CD4-positive, alpha-beta T cell treated with Interleukin-15 for 1 hour (primary cell): ENCODE data around the gene MFSD12.

Experiments
- DNase-seq: peaks from one replicate; pipeline ENCODE4 v3.0.0-alpha.2; 2020

The MFSD12 gene

DNA sequence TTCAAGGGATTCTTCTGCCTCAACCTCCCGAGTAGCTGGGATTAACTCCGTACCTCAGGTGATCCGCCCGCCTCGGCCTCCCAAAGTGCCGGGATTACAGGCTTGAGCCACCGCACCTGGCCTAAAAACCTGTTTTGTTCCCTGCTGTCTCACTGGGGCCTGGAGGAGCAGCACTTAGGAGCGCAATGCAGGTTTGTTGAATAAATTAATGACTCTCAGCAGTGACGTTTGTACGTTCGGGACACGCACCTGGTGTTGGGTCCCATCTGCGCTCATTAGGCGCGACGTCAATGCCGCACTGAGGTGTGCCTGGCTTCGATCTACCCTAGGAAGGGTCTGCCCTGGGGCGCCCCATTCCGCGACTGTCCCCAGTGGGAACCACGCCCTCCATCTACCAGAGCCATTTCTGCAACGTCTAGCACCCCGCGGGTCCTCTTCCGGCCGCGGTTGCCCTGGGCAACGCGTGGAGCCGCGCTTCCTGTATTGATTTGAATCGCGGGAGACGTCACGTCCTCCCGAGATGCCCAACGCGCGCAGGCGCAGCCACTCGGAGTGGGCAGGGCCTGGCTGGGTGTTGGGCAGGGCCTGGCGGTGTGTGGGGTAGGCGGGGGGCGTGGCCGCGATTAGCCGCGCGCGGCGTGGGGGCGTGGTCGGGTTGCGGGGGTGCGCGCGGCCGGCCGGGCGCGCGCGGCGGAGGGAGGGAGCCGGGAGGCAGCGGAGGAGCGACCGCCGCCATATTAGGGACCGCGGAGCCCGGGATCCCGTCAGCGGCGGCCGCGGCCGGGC, 51.6 kb downstream of the MFSD12 start, which contains the start of gene FZR1:
Gene FZR1 (plus strand): TSS at position 714 of the 786 bp plus-strand sequence. CDS start 16,679 bp downstream, outside the sequence.
- peak; percentile 100 for DNase-seq

DNA sequence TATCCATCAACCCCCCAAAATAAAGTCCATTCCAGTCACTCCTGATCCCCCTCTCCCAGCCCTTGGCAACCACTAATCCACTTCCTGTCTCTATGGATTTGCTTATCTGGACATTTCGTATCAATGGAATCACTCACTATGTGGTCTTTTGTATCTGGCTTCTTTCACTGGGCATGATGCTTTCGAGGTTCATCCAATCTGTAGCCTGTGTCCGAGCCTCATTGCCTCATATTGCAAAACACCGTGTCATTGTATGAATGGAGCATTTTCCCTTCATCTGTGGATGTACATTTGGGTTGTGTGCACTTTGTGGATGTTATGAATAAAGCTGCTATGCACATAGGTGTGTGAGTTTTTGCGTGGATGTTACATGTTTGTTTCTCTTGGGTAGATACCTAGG, 52.7 kb downstream of the MFSD12 start:
- DNase-seq, result no peak

DNA sequence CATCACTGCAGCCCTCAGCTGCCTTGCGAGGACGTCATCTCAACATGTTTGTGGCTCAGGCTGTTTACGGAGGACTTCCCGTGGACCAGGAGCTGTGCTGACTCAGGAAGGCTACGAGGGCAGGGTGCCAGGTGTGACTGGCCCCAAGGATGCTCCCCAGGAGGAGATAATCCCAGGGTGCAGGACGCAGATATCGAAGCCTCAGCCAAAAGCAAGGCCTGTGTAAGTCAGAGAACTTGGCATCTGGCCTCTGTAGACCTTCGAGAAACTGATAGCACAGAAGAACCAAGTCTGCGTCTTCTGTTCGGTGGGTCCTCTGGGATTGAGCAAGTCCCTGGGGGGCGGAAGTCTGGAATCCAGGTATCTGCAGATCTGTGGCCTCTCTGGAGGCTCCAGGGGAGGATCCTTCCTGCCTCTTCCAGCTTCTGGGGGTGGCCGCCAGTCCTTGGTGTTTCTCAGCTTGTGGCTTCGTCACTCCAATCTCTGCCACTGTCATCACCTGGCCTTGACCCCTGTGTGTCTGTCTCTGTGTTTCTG, 54.3 kb downstream of the MFSD12 start:
- no peak for DNase-seq

DNA sequence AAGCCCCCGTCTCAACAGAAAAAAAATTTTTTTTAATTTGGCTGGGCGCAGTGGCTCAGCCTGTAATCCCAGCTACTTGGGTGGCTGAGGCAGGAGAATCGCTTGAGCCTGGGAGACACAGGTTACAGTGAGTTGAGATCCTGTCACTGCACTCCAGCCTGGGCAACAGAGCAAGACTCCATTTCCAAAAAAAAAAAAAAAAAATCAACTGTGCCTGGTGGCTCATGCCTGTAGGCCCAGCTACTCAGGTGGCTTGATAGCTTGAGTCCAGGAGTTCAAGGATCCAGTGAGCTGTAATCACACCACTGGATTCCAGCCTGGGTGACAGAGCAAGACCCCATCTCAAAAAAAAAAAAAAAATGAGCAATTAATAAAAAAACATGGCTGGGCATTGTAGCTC, 55.6 kb downstream of the MFSD12 start:
- DNase-seq, result no peak

DNA sequence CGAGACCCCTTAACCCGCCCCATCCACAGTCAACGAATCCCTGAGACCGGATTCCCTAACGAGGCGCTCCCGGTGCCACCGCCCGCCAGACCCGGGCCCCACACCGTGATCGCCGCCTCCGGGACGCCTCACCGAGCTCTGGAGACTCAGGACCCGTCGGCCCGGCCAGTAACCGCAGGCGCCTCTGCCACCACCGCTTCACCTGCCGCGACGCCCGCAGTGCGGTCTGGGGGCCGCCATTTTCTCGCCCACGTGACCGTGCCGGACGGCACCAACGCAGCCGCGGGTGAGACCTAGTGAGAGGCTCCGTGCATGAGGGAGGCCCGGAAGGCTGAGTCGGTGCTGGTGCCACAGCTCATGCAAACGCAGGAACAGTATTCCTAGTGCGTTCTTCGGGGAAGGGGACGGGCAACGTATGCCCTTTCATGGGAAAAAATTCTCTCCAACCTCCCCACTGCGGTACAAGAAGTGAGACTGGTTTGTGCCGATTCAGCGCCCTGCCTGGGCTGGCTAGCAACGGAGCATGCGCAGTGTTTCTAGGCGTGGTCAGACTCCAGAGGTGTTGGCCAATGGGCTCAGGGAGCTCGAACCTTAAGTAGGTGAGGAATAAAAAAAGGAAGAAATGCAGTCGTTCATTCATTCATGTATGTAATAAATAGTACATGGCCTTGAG, 56.8 kb downstream of the MFSD12 start, which contains the start of gene DOHH:
Gene DOHH (minus strand): TSS at position 246 of the 673 bp plus-strand sequence. CDS start 3,860 bp downstream, outside the sequence.
- DNase-seq, result peak; percentile 96

DNA sequence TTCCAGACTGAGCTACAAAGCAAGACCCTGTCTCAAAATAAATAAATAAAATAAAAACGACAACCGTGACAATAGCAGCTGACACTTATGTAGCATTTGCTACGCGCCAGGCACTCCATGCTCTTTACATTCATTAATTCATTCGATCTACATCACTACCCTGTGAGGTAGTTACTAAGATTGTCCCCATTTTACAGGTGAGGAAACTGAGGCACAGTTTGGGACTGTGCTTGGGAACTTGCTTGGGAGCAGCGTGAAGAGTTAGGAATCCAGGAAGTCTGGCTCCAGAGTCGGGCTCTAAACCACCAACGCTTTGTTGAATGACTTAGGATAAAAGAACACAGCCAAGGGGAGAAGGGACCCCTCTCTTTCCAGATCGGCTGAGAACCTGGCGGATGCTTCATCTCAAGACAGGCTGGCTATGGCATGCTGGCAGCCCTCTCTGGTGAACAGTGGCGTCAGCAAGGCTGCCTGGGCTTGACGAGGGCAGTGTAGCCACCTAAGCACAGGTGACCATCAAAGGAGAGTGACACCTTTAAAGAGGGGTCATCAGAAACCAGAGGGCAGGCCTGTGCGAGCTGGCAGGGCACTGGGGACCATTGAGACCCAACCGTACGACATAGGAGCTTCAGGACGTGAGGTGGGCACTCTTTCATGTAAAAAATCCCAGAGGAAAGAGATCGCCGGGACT, 57.5 kb downstream of the MFSD12 start:
- DNase-seq, result no peak

DNA sequence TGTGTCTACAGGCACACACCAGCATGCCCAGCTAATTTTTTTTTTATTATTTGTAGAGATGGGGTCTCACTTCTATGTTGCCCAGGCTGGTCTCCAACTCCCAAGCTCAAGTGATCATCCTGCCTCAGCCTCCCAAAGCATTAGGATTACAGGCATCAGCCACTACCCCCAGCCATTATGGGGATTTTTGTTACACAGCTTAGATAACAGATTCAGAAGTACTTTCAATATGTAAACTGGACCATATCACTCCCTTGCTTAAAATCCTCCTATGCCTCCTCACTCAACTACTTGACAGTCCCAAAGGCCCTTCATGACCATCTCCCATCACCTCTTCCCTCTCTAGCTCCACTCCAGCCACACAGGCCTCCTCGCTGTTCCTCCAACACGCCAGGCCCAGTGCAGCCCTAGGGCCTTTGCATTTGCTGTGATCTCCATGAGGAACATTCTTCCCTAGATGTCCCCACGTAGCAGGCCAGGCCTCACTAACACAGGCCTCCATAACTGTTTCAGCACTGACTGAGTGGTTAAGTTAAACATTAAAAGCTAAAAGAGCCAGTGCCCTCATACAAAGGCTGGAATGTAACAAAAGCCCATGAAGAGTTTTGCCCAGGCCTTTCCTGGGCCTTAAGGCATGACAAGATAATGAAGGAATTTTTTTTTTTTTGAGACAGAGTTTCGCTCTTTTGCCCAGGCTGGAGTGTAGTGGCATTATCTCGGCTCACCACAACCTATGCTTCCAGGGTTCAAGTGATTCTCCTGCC, 59.4 kb downstream of the MFSD12 start:
- no peak for DNase-seq

DNA sequence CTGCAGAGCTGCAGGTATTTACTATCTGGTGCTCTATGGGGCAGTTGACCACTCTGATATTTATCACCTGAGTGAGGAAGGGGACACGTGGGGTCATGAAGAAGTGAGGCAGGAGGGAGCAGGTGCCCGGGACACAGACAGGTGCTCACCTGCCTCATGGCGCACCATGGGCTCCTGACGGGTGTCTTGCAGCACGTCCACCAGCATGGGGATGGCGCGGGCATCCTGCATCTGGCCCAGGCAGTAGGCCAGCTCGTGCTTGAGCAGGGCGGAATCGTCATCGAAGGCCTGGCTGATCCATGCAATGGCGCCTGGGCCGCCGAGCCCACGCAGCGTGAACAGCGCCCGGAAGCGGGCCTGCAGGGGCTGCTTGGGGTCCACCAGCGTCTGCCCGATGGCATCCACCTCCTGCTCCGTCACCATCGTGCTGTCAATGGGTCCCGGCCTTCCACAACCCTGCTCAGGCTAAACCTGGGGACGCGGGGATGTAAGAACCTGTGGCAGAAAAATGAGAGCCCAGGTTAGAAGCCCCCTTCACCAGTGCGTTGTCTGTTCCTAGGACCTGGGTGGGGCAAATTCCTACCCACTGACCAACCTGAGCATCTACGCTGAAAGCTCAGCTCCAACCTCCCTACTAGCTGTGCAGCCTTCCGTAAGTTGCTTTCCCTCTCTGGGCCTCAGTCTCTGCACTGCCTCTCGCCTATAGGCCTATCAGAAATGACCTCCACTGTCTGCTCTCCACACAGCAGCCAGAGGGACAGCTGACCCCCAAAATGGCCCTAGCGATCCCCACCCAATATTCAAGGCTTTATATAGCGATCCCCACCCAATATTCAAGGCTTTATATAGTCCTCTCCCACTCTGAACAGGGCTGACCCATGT, 60.8 kb downstream of the MFSD12 start:
- DNase-seq, result no peak

DNA sequence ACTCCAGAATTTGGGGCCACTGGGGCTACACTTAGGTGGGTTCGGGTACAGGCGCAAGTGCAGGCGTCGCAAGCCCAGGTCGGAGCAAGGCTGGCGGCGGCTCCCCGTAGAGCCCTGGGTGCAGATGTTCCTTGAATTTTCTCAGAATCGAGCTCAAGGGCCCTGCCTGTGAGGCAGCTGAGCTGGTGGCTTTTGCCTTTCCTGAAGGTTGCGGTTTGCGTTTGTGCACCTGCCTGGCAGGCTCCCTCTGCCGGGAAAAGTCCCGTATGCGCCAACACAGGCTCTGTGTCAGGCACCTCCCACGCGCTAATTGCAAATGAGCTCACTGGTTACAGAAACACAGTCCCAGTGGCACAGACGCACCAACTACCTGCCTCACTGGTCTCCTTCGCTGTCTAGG, 62.8 kb downstream of the MFSD12 start:
- peak; percentile 51 for DNase-seq
